ENCODE data around the gene NFYA.

- TF ChIP-seq PREB (CRISPR knock-in tag; IDR thresholded peaks at IDR 0.05), result no peak
- TF ChIP-seq CTCF (IDR thresholded peaks at IDR 0.05 in 2 of 3, conservative IDR thresholded peaks at IDR 0.05 in 1 of 3; ENCODE audit: insufficient read depth in 2 of 3, low read depth in 1 of 3, low read length in 3 of 3), result no peak
- no peak for TF ChIP-seq POLR2A (conservative IDR thresholded peaks at IDR 0.05)
- TF ChIP-seq C11orf30 (IDR thresholded peaks at IDR 0.05; ENCODE audit: low read depth), result no peak
- TF ChIP-seq CC2D1A (IDR thresholded peaks at IDR 0.05), result no peak
- TF ChIP-seq CHD4 (IDR thresholded peaks at IDR 0.05; ENCODE audit: insufficient read depth, insufficient replicate concordance, low read depth, low read length, poor library complexity, severe bottlenecking), result no peak
- no peak for TF ChIP-seq ATF7 (IDR thresholded peaks at IDR 0.05)
- TF ChIP-seq BACH1 (tag; IDR thresholded peaks at IDR 0.05), result no peak
- TF ChIP-seq ESRRA (IDR thresholded peaks at IDR 0.05; ENCODE audit: borderline replicate concordance, low read depth), result no peak
- no peak for TF ChIP-seq KAT2B (IDR thresholded peaks at IDR 0.05; ENCODE audit: low read depth, low read length)
These were observed 39.0 kb upstream of the NFYA start for GRCh38 chr6:41033776-41034175.

Measured in K562 (cell line).